Cerebellar cortex (tissue), 1 donor: ENCODE data around the gene OSCAR.

ENCODE experiments used
- DNase-seq: peaks from one replicate; pipeline ENCODE4 v3.0.0-alpha.2; 2015; ENCODE audit warnings: low spot score

Gene OSCAR, protein sequence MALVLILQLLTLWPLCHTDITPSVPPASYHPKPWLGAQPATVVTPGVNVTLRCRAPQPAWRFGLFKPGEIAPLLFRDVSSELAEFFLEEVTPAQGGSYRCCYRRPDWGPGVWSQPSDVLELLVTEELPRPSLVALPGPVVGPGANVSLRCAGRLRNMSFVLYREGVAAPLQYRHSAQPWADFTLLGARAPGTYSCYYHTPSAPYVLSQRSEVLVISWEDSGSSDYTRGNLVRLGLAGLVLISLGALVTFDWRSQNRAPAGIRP

DNA sequence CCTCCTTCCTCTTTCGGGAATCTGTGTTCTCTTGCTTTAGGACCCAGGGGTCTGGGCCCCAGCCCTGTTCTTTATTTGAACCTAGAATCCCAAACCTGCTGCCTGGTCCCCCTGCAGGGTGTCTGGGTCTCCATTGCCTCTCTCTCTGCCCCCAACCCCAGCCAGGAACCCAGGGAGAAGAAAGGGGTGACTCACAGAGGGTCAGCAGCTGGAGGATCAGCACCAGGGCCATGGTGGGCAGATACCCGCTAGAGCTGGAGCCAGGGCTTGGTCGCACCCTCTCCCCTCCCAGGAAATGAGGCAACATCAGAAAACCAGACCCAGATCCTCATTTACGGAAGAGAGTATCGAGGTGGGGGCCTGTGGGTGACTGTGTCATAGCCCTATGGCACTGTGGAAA lies at the start of gene OSCAR:
TSS of gene OSCAR (minus strand) at position 243 of the 400 bp plus-strand sequence. CDS start at position 232, 11 bp downstream.
- no peak for DNase-seq

- no peak for DNase-seq
Measured at GRCh38 chr19:54149021-54149812, 48.6 kb upstream of the OSCAR start.

DNA sequence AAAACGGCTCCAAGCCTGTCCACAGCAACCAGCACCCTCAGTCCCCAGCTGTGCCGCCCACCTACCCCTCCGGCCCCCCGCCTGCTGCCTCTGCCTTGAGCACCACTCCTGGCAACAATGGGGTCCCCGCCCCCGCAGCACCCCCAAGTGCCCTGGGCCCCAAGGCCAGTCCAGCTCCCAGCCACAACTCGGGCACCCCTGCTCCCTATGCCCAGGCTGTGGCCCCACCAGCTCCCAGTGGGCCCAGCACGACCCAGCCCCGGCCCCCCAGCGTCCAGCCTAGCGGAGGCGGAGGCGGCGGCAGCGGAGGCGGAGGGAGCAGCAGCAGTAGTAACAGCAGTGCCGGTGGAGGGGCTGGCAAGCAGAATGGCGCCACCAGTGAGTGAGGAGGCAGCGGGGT lies 47.6 kb upstream of the OSCAR start:
- DNase-seq = no peak

DNA sequence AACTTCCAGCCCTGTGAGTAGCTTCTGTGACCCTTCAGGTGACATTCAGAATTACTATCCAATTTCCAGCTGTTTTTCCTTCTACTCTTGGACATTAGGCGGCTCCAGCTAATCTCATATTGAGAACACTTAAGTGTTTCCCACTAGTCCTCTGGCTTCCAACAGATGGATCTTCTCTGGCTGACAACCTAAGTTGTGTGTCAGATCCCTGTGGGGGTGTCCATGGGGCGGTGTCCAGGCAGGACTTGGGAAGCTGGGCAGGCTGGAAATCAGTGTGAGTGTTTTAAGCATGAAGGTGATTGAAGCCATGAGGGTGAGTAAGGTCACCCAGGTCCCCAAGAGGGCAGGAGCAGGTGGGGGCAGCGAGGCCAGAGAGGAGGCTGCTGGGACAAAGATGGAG lies 47.1 kb upstream of the OSCAR start:
- DNase-seq = no peak

DNA sequence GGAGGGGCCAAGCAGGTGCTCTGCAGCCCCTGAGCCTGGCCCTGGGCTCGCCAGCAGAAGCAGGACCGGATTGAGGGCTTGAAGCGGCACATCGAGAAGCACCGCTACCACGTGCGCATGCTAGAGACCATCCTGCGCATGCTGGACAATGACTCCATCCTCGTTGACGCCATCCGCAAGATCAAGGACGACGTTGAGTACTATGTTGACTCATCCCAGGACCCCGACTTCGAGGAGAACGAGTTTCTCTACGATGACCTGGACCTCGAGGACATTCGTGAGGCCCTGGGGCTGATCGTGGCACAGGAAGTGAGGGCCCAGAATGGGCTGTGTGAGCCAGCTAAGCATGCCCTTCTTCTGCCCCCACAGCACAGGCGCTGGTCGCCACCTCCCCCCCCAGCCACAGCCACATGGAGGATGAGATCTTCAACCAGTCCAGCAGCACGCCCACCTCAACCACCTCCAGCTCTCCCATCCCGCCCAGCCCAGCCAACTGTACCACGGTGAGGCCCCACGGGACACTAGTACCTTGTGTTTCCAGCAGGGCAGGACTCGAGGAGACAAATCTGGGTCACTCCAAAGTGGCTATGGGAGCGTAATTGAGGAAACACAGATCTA lies 45.0 kb upstream of the OSCAR start:
- DNase-seq = no peak

- DNase-seq = no peak
Measured at GRCh38 chr19:54142166-54142780, 41.7 kb upstream of the OSCAR start.

DNA sequence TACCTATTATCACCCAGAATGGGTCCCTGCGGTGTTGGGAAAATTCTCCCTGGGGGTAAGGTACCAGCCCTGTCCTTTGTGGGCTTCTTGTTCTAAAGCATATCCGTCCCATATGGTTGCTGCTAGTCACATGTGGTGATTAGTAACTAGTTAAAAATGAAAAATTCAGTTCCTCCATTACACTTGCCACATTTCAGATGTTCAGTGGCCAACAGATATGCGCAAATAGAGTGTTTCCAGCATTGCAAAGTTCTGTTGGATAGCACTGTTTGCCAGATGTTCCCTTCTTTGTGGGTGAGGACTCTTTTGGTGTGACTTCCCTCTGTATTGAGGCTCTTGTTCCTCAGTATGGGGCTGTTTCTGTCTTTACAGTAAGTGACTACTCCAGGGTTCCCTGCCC lies 40.8 kb upstream of the OSCAR start:
- no peak for DNase-seq

GRCh38 chr19:54138489-54139256 lies 38.1 kb upstream of the OSCAR start:
- DNase-seq = no peak

GRCh38 chr19:54137699-54138488 lies 37.3 kb upstream of the OSCAR start, which contains the start of gene CNOT3:
TSS of gene CNOT3 (plus strand) at chr19:54137762. CDS start at chr19:54142979, 5,217 bp downstream.
- DNase-seq = no peak

DNA sequence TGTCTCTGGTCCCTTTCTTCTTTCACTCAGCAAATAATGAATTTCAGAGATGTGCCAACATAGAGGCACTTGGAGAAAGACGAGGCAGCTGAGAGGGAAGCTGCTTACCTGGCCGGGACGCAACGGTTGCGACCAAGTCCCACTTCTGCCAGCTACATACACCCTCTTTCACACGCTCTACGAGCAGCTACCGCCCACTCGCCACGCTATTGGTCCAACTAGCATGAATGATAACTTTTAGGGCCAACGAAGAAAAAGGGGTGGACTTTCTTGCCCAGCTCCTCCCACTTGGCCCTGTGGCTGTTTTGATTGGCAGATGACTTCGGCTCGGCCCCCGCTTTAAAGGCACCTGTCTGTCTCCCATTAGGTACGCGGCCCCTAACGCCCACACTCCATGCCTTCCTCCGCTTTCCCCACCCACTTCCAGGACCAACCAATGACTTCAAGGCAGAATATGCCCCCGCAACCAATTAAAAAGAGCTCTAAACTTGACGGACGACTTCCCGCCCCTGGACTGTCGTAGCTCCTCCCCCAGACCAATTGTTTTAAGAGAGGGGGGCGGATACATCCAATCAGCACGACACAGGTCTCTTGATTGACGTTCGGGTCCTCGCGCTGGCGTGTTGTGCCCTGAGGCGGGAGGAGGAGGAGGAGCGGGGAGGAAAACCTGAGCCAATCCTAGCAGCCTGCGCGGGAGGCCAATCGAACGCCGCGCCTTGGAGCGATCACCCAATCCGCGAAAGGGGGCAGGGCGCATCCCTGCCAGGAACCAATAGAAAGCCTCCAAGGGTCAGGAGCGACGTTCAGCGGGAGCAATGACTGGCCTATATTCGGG lies 36.5 kb upstream of the OSCAR start:
- peak; percentile 100 for DNase-seq

GRCh38 chr19:54136086-54136863 lies 35.7 kb upstream of the OSCAR start:
- DNase-seq = no peak

DNA sequence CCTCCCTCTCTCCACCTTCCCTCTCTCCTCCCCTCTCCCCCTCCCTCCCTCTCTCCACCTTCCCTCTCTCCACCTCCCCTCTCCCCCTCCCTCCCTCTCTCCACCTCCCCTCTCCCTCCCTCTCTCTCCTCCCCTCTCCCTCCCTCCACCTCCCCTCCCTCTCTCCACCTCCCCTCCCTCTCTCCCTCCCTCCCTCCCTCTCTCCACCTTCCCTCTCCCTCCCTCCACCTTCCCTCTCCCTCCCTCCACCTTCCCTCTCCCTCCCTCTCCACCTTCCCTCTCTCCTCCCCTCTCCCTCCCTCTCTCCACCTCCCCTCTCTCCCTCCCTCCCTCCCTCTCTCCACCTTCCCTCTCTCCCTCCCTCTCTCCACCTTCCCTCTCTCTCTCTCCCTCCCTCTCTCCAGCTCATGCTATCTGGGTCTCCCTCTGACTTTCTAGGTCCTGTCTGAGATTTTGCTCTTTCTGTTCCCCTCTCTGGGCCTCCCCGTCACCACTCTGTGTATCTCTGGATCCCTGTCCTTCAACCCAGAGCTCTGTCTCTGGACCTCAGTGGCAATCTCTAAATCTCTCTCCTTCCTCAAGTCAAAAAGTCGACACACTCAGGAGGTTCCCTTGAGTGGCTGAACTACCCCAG lies 33.5 kb upstream of the OSCAR start:
- DNase-seq = no peak

DNA sequence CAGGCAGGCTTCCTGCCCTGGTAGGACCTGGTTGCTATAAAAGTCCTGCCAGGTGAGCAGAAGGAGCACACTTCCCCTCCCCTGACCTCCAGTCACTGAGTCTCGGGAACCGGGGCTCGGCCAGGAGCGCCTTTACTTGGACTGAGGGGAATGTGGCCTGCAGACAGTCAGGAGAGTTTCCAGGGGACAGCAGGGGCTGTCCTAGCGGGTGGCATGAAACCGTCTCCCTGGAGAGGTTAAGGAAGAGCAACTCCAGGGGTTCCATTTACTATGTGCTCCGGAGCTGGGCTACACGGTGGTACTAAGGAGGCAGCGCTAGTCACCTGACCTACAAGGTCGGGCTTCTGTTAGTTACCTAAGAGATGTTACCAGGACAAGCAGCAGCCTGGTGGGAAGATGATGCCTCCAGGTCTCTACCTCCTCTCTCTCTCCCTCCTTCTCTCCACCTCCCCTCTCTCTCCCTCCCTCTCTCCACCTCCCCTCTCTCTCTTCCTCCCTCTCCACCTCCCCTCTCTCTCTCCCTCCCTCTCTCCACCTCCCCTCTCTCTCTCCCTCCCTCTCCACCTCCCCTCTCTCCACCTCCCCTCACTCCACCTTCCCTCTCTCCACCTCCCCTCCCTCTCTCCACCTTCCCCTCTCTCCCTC lies 32.8 kb upstream of the OSCAR start:
- no peak for DNase-seq

DNA sequence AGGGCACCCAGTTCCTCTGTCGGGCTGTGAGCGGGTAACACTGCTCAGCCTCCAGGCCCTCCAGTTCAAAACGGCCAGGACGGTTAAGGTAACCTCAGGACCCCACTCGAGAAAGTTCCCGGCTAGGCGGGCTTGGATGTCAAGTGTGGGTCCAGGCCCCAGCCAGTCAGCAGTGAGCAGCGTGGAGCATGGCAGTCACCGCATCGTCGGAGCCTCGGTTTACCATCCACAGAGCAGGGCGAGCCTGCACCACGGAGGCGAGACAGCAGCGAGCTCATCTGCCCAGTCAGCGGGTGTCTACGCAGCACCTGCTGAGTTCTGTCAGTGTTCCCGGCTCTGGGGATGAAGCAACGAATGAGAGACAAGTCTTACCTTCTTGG lies 29.0 kb upstream of the OSCAR start:
- no peak for DNase-seq

GRCh38 chr19:54128796-54129616 lies 28.4 kb upstream of the OSCAR start:
- no peak for DNase-seq

- DNase-seq = no peak
Measured at GRCh38 chr19:54128441-54128725, 27.8 kb upstream of the OSCAR start.

DNA sequence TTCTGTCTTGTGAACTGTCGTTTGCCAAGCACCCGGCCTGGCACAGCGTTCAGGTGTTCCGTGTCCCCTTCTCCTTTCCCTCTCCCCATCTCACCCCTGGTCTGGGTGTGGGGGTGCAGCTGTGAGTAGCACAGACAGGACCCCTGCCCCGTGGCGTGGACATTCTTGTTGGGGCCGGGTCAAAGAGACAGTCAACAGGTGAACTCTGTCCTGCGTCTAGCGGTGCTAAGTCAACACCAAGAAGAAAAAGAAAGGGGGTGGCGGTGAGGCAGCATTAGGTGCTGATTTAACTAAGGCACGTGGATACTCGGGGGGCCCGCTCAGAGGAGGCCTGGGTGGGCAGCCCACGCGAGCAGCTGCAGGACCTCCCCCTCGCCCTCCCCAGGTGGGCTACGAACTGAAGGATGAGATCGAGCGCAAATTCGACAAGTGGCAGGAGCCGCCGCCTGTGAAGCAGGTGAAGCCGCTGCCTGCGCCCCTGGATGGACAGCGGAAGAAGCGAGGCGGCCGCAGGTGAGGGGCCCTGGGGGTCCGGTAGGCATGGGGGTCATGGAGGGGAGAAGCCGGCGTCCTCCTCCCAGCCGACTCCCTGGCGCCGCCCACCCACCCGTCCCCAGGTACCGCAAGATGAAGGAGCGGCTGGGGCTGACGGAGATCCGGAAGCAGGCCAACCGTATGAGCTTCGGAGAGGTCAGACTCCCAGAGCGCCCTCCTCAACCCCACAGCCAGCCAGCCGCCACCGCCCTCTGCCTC lies 27.3 kb upstream of the OSCAR start:
- no peak for DNase-seq
